ENCODE results near the gene SMARCD3. TPM values are rescaled to one million over a fixed set of nuclear protein-coding genes. Genes with fewer than 3 reads are reported as not detected.

The SMARCD3 gene
- total RNA-seq, 1 experiment from 2014 or later: 30.3 TPM

GRCh38 chr7:151286148-151286547 is 37.7 kb upstream of the SMARCD3 start:
- RAD21 ChIA-PET (ENCODE audit: low non-redundant PET in 1 of 2, low total read pairs in 2 of 2, uncharacterized antibody in 2 of 2, unreplicated experiment in 2 of 2): no interaction called here
- ATAC-seq: no peak
- Histone ChIP-seq H4K20me1 (ENCODE audit: insufficient read depth) (no peaks in the 10 kb centered on the region), H3K4me3 (replicated peaks in 1 of 2; ENCODE audit: low read depth in 1 of 2, low read length in 2 of 2) (no peak overlapping the region), H3K36me3 (ENCODE audit: control insufficient read depth in 1 of 2, insufficient read depth in 2 of 2, low read length in 2 of 2) (no peaks in the 10 kb centered on the region), H3K4me1 (ENCODE audit: control insufficient read depth in 1 of 2, insufficient read depth in 2 of 2, low read length in 2 of 2) (no peaks in the 10 kb centered on the region), H3K27me3 (ENCODE audit: insufficient read depth, low read length) (no peaks in the 10 kb centered on the region), H2AFZ (ENCODE audit: low read depth, low read length, poor library complexity, severe bottlenecking) (no peak overlapping the region), H3K79me2 (ENCODE audit: insufficient read depth, low read length) (no peaks in the 10 kb centered on the region), H3K9ac (ENCODE audit: low read length) (no peak overlapping the region), H3K27ac (ENCODE audit: low read depth, low read length) (no peak overlapping the region), H3K9me3 (ENCODE audit: control insufficient read depth in 1 of 2, insufficient read depth in 1 of 2, low read depth in 1 of 2, low read length in 2 of 2) (no peaks in the 10 kb centered on the region; a peak in 1 of 4 replicates), H3K4me2 (ENCODE audit: low read length) (no peak overlapping the region), H3K9me2 (ENCODE audit: insufficient read depth) (no peaks in the 10 kb centered on the region)
- intact Hi-C loops (cut with micrococcal nuclease): no loop called here
- POLR2A ChIA-PET: no interaction called here
- BruUV-seq (replicated peaks): no TSS peak
- CTCF ChIA-PET: no interaction called here
- TF ChIP-seq MAX (IDR thresholded peaks at IDR 0.05) (no peak), CEBPB (IDR thresholded peaks at IDR 0.05; ENCODE audit: low read depth) (no peak), YY1 (IDR thresholded peaks at IDR 0.05; ENCODE audit: extremely low read depth, insufficient replicate concordance, low read depth, low read length) (no peak), EZH2 (IDR thresholded peaks at IDR 0.05) (no peak), SRF (IDR thresholded peaks at IDR 0.05; ENCODE audit: low read depth) (no peak), SIN3A (IDR thresholded peaks at IDR 0.05; ENCODE audit: low read depth) (no peak), CTCF (IDR thresholded peaks at IDR 0.05 in 2 of 3, conservative IDR thresholded peaks at IDR 0.05 in 1 of 3; ENCODE audit: borderline replicate concordance in 1 of 3, insufficient read depth in 1 of 3, low read depth in 2 of 3, low read length in 2 of 3) (no peak), POLR2A (IDR thresholded peaks at IDR 0.05; ENCODE audit: borderline replicate concordance, extremely low read depth, insufficient read depth, insufficient read length) (no peak), EGR1 (IDR thresholded peaks at IDR 0.05; ENCODE audit: low read depth) (no peak), CBX3 (IDR thresholded peaks at IDR 0.05; ENCODE audit: low read depth) (no peak), ZNF274 (IDR thresholded peaks at IDR 0.05; ENCODE audit: low read depth, low read length) (no peak), TCF7L2 (IDR thresholded peaks at IDR 0.05; ENCODE audit: borderline replicate concordance, extremely low read depth, insufficient read depth, insufficient read length) (no peak), ZFX (IDR thresholded peaks at IDR 0.05) (no peak), SP1 (IDR thresholded peaks at IDR 0.05; ENCODE audit: low read depth) (no peak), ZBTB33 (IDR thresholded peaks at IDR 0.05; ENCODE audit: extremely low read depth, insufficient replicate concordance, low read length) (no peak), ELF1 (IDR thresholded peaks at IDR 0.05; ENCODE audit: borderline replicate concordance, low read depth) (no peak)
- DNase-seq (ENCODE audit: low read depth, low spot score): no peak
